Measurements from ENCODE around the gene NME7. TPM values are rescaled to one million over a fixed set of nuclear protein-coding genes. Genes with fewer than 3 reads are reported as not detected.

Gene NME7
- polyA plus RNA-seq, 1 of the 3 experiments (the other 2 are of a cell fraction): 13.7 TPM

GRCh38 chr1:169113613-169114119 is 253.9 kb downstream of the NME7 start (continued):
- TF ChIP-seq PBX3 (IDR thresholded peaks at IDR 0.05): peak; percentile 64
- no peak for TF ChIP-seq FOXM1 (IDR thresholded peaks at IDR 0.05; ENCODE audit: low read depth)
- TF ChIP-seq CHD2 (IDR thresholded peaks at IDR 0.05; ENCODE audit: low read length, partially characterized antibody): no peak
- peak; percentile 44; the same call in 1 of the 2 replicates for TF ChIP-seq POLR2AphosphoS5 (IDR thresholded peaks at IDR 0.05; ENCODE audit: low read depth, low read length)
- no peak for TF ChIP-seq CTCF (IDR thresholded peaks at IDR 0.05)
- peak; percentile 57; the same call in 1 of the 2 replicates for TF ChIP-seq NFIC (IDR thresholded peaks at IDR 0.05; ENCODE audit: borderline replicate concordance)
- peak; percentile 85 for TF ChIP-seq TCF12 (IDR thresholded peaks at IDR 0.05)
- TF ChIP-seq RXRA (IDR thresholded peaks at IDR 0.05; ENCODE audit: borderline replicate concordance, low read depth): peak; percentile 86; the same call in 1 of the 2 replicates
- TF ChIP-seq JUND (IDR thresholded peaks at IDR 0.05): peak; percentile 97
- TF ChIP-seq SIN3A (IDR thresholded peaks at IDR 0.05; ENCODE audit: borderline replicate concordance, low read depth, low read length): 0 out of 2 replicates have a peak, but pooled peaks have one; percentile 25

DNA sequence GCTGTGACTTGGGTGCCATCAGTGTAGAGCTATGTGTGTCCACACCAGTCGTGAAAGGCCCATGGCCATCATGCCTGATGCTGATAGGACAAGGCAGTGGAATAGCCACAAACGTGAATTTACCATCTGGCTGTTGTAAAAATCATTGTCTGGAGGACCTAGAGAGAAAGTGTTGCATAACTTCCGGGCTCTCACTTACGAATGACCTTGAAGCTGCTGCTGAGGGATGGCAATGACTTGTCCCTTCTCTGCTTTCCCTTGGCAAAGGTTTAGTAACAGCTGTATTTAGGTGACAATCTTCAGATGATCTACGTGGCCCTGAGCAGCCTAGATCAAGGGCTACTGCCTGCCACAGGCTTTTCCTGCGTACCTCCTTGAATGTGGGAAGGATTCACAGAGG is 255.4 kb downstream of the NME7 start:
- H3K4me3 ChIP-seq (ENCODE audit: low read depth in 2 of 2, low read length in 1 of 2): no peak overlapping the region
- 75% methylated on average over 6 of the region's 6 CpGs for WGBS (ENCODE audit: low lambda C conversion rate)
- H3F3A ChIP-seq (replicated peaks; ENCODE audit: insufficient read depth): peaks cover 36% of the 10 kb centered on the region
- H4K20me1 ChIP-seq (ENCODE audit: insufficient read depth): no peaks in the 10 kb centered on the region
- no peaks in the 10 kb centered on the region for H3K9me2 ChIP-seq
- H2AFZ ChIP-seq (ENCODE audit: low read depth): no peak overlapping the region
- H3K27ac ChIP-seq (ENCODE audit: low read depth in 2 of 2, low read length in 1 of 2): peak overlapping the region; percentile 95 to 97
- H3K4me1 ChIP-seq (ENCODE audit: control insufficient read depth in 1 of 2, insufficient read depth in 2 of 2, low read depth in 1 of 2, low read length in 1 of 2): peaks cover 33 to 60% of the 10 kb centered on the region in 2 experiments
- peaks cover 94% of the 10 kb centered on the region for H3K79me2 ChIP-seq (ENCODE audit: insufficient read depth)
- no peak overlapping the region; the same call in 1 of the 2 replicates for H3K4me2 ChIP-seq
- POLR2A ChIA-PET: interaction anchor here (0.6 kb wide), 1 partner anchor 511 kb away, joined by 3 read pairs; no protein-coding TSS in a partner anchor
- CTCF ChIA-PET: interaction anchor here (1.3 to 8.9 kb wide), 5 partner anchors 21 to 506 kb away, joined by 3 to 92 read pairs (median 8); no protein-coding TSS in a partner anchor
- no peak for TF ChIP-seq MXI1 (IDR thresholded peaks at IDR 0.05; ENCODE audit: low read depth, low read length)
- TF ChIP-seq RCOR1 (IDR thresholded peaks at IDR 0.05; ENCODE audit: low read length): no peak
- peaks cover 43 to 53% of the 10 kb centered on the region in 2 experiments for H3K36me3 ChIP-seq (replicated peaks in 1 of 2; ENCODE audit: control insufficient read depth in 1 of 2, insufficient read depth in 2 of 2, low read length in 1 of 2)
- H3K9ac ChIP-seq: no peak overlapping the region
- no peaks in the 10 kb centered on the region for H3K27me3 ChIP-seq (ENCODE audit: insufficient read depth)
- H3K9me3 ChIP-seq: no peaks in the 10 kb centered on the region
- no peak for DNase-seq

DNA sequence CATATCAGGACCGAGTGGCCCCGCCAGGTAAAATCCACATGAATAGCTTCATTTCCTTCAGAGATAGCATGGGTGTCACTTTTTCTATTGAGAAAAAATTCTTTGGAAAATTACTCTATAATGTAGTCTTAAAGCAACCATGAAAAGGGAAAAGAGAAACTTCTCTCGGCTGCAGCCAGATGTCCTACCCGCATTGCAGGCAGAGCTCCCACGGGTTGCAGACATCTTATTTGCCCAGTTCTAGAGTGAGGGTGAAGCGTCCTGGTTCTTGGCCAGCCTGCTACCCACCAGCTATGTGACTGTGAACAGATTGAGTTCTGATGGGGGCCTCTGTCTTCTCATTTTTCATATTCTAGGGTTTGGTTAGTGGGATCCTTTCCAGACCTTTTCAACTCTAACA is 256.1 kb downstream of the NME7 start:
- peaks cover 93% of the 10 kb centered on the region for H3K79me2 ChIP-seq (ENCODE audit: insufficient read depth)
- no peak for DNase-seq
- peaks cover 36% of the 10 kb centered on the region for H3F3A ChIP-seq (replicated peaks; ENCODE audit: insufficient read depth)
- POLR2A ChIA-PET: interaction anchor here (0.6 kb wide), 1 partner anchor 510 kb away, joined by 3 read pairs; no protein-coding TSS in a partner anchor
- peaks cover 30 to 56% of the 10 kb centered on the region in 2 experiments for H3K4me1 ChIP-seq (ENCODE audit: control insufficient read depth in 1 of 2, insufficient read depth in 2 of 2, low read depth in 1 of 2, low read length in 1 of 2)
- H3K9me3 ChIP-seq: no peaks in the 10 kb centered on the region
- no peak overlapping the region for H2AFZ ChIP-seq (ENCODE audit: low read depth)
- H3K9ac ChIP-seq: no peak overlapping the region
- peaks cover 37 to 46% of the 10 kb centered on the region in 2 experiments for H3K36me3 ChIP-seq (replicated peaks in 1 of 2; ENCODE audit: control insufficient read depth in 1 of 2, insufficient read depth in 2 of 2, low read length in 1 of 2)
- H4K20me1 ChIP-seq (ENCODE audit: insufficient read depth): no peaks in the 10 kb centered on the region
- no peak overlapping the region; a peak in 1 of 4 replicates for H3K4me3 ChIP-seq (ENCODE audit: low read depth in 2 of 2, low read length in 1 of 2)
- H3K4me2 ChIP-seq: peak overlapping the region; percentile 81; the same call in 1 of the 2 replicates
- peak overlapping the region; percentile 95 to 97 for H3K27ac ChIP-seq (ENCODE audit: low read depth in 2 of 2, low read length in 1 of 2)
- TF ChIP-seq JUND (IDR thresholded peaks at IDR 0.05) (no peak), RXRA (IDR thresholded peaks at IDR 0.05; ENCODE audit: borderline replicate concordance, low read depth) (no peak), POLR2AphosphoS5 (IDR thresholded peaks at IDR 0.05; ENCODE audit: low read depth, low read length) (no peak), RAD21 (IDR thresholded peaks at IDR 0.05; ENCODE audit: low read length) (no peak), TEAD4 (IDR thresholded peaks at IDR 0.05; ENCODE audit: borderline replicate concordance, insufficient read depth) (no peak)
- CTCF ChIA-PET: interaction anchor here (1.3 to 8.9 kb wide), 5 partner anchors 22 to 505 kb away, joined by 3 to 92 read pairs (median 8); no protein-coding TSS in a partner anchor
- no peaks in the 10 kb centered on the region for H3K9me2 ChIP-seq
- H3K27me3 ChIP-seq (ENCODE audit: insufficient read depth): no peaks in the 10 kb centered on the region
- 84% methylated on average over 6 of the region's 6 CpGs for WGBS (ENCODE audit: low lambda C conversion rate)

Data from SK-N-SH (cell line).